DOHH2 (cell line): ENCODE data around the gene NANS.

Experiments used
- H3F3A ChIP-seq: fragments of 200-600 bp; sonication (generic), shearing (Covaris generic); 2 replicates; pipeline ENCODE4 v1.6.0; 2016; ENCODE audit warnings: antibody characterized with exemption, mild to moderate bottlenecking; ENCODE audit not compliant: control insufficient read depth, insufficient read depth
- H3K27ac ChIP-seq: fragments of 200-600 bp; sonication (generic); 2 replicates; pipeline ENCODE4 v1.5.1; 2014; ENCODE audit warnings: low read depth, mild to moderate bottlenecking, low read length, moderate library complexity
- H3K27me3 ChIP-seq: fragments of 200-600 bp; sonication (generic); 2 replicates; pipeline ENCODE4 v1.6.1; 2014; ENCODE audit warnings: mild to moderate bottlenecking, low read length, mixed read lengths; ENCODE audit not compliant: control insufficient read depth
- H3K36me3 ChIP-seq: fragments of 200-600 bp; sonication (generic); 2 replicates; pipeline ENCODE4 v1.6.1; 2014; ENCODE audit warnings: mild to moderate bottlenecking, low read length, moderate library complexity, mixed read lengths; ENCODE audit not compliant: control insufficient read depth
- H3K4me1 ChIP-seq: fragments of 200-600 bp; sonication (generic); 2 replicates; pipeline ENCODE4 v1.6.1; 2014; ENCODE audit warnings: mild to moderate bottlenecking, low read length, mixed read lengths; ENCODE audit not compliant: control insufficient read depth
- H3K4me2 ChIP-seq: fragments of 200-600 bp; sonication (generic); 2 replicates; pipeline ENCODE4 v1.6.0; 2014; ENCODE audit warnings: mild to moderate bottlenecking, low read length, moderate library complexity
- H3K4me3 ChIP-seq: fragments of 200-600 bp; sonication (generic); 2 replicates; pipeline ENCODE4 v1.5.1; 2014; ENCODE audit warnings: mild to moderate bottlenecking, low read length, mixed read lengths
- H3K79me2 ChIP-seq: fragments of 200-600 bp; sonication (generic); 2 replicates; pipeline ENCODE4 v1.6.1; 2014; ENCODE audit warnings: mild to moderate bottlenecking, low read length, mixed read lengths; ENCODE audit not compliant: control insufficient read depth
- H3K9me2 ChIP-seq: fragments of 200-600 bp; sonication (generic); replicated peaks from 2 replicates; pipeline ENCODE4 v1.6.1; 2014; ENCODE audit warnings: mild to moderate bottlenecking, low read length, mixed read lengths; ENCODE audit not compliant: control insufficient read depth
- H3K9me3 ChIP-seq: fragments of 200-600 bp; sonication (generic); 2 replicates; pipeline ENCODE4 v1.6.1; 2014; ENCODE audit warnings: antibody characterized with exemption, low read length, mixed read lengths; ENCODE audit not compliant: control insufficient read depth, insufficient read depth
- H4K20me1 ChIP-seq: fragments of 200-600 bp; sonication (generic); 2 replicates; pipeline ENCODE4 v1.6.0; 2014; ENCODE audit warnings: low read depth, mild to moderate bottlenecking, antibody characterized with exemption, low read length, moderate library complexity; ENCODE audit not compliant: control insufficient read depth, insufficient read depth
- CTCF ChIP-seq: fragments of 200-600 bp; sonication (generic); IDR thresholded peaks from one replicate; pipeline ENCODE4 v1.5.1; 2014; ENCODE audit warnings: antibody characterized with exemption, mild to moderate bottlenecking, low read depth, low read length; ENCODE audit not compliant: poor library complexity, severe bottlenecking
- EZH2phosphoT487 ChIP-seq: fragments of 200-600 bp; sonication (generic); IDR thresholded peaks from 2 replicates; pipeline ENCODE4 v1.6.1; 2017; ENCODE audit warnings: borderline replicate concordance, mild to moderate bottlenecking, antibody characterized with exemption, low read length, moderate library complexity, mixed read lengths

The NANS gene

GRCh38 chr9:98092613-98092931 is 36.0 kb downstream of the NANS start:
- Histone ChIP-seq H3K4me3 (no peak overlapping the region), H3K27ac (no peak overlapping the region), H3K4me2 (no peak overlapping the region), H3K79me2 (no peaks in the 10 kb centered on the region), H3K9me2 (no peaks in the 10 kb centered on the region), H4K20me1 (no peaks in the 10 kb centered on the region), H3K4me1 (no peaks in the 10 kb centered on the region; the same call in 1 of the 2 replicates), H3K27me3 (no peaks in the 10 kb centered on the region), H3K36me3 (peaks cover 26% of the 10 kb centered on the region), H3F3A (peaks cover 7% of the 10 kb centered on the region), H3K9me3 (no peaks in the 10 kb centered on the region)
- TF ChIP-seq EZH2phosphoT487, result no peak
- no peak for TF ChIP-seq CTCF

- Histone ChIP-seq H3K4me1 (peaks cover 17% of the 10 kb centered on the region), H3K9me3 (no peaks in the 10 kb centered on the region), H3K79me2 (no peaks in the 10 kb centered on the region), H4K20me1 (no peaks in the 10 kb centered on the region), H3K27ac (no peak overlapping the region), H3K27me3 (no peaks in the 10 kb centered on the region), H3K9me2 (no peaks in the 10 kb centered on the region), H3K4me2 (no peak overlapping the region), H3K36me3 (peaks cover 41% of the 10 kb centered on the region), H3F3A (0 out of 2 replicates have a peak, but pooled peaks cover 4% of the 10 kb centered on the region), H3K4me3 (no peak overlapping the region)
- no peak for TF ChIP-seq CTCF
Observed at GRCh38 chr9:98094316-98094715, 37.8 kb downstream of the NANS start.

- Histone ChIP-seq H3K9me2 (no peaks in the 10 kb centered on the region), H3F3A (0 out of 2 replicates have a peak, but pooled peaks cover 4% of the 10 kb centered on the region), H3K4me3 (no peak overlapping the region), H3K4me1 (peaks cover 23% of the 10 kb centered on the region), H4K20me1 (no peaks in the 10 kb centered on the region), H3K27ac (no peak overlapping the region), H3K36me3 (peaks cover 45% of the 10 kb centered on the region), H3K27me3 (no peaks in the 10 kb centered on the region), H3K9me3 (no peaks in the 10 kb centered on the region), H3K79me2 (no peaks in the 10 kb centered on the region), H3K4me2 (no peak overlapping the region)
- TF ChIP-seq CTCF, result no peak
- no peak for TF ChIP-seq EZH2phosphoT487
Observed at GRCh38 chr9:98094851-98095250, 38.3 kb downstream of the NANS start.

GRCh38 chr9:98095401-98095800 is 38.9 kb downstream of the NANS start:
- Histone ChIP-seq H3K27ac (no peak overlapping the region), H3K36me3 (peaks cover 45% of the 10 kb centered on the region), H3K79me2 (0 out of 2 replicates have a peak, but pooled peaks cover under 1% of the 10 kb centered on the region), H3K9me2 (no peaks in the 10 kb centered on the region), H3K4me2 (no peak overlapping the region), H3K27me3 (no peaks in the 10 kb centered on the region), H3F3A (0 out of 2 replicates have a peak, but pooled peaks cover 4% of the 10 kb centered on the region), H3K4me1 (peaks cover 28% of the 10 kb centered on the region), H4K20me1 (no peaks in the 10 kb centered on the region), H3K4me3 (no peak overlapping the region), H3K9me3 (no peaks in the 10 kb centered on the region)
- TF ChIP-seq EZH2phosphoT487 (no peak), CTCF (no peak)
